Left lung (tissue), 10 donors: ENCODE data around the gene NR6A1. TPM values are rescaled to one million over a fixed set of nuclear protein-coding genes. Genes with fewer than 3 reads are reported as not detected.

Source experiments
- ATAC-seq: fragments of 200-7000 bp; cut with Tn5 transposase; one replicate; pipeline ENCODE4 v1.9.1; 2020; ENCODE audit warnings: moderate library complexity
- DNase-seq, 4 donors: peaks; one replicate each; pipeline ENCODE4 v3.0.0-alpha.2; 2013 to 2020
- H3K27ac ChIP-seq, 2 donors: fragments of 200-600 bp; sonication (generic) in 1 of 2; one replicate each; pipeline versions ENCODE4 v1.5.0 to v1.8.0; 2020 to 2021
- H3K27me3 ChIP-seq, 2 donors: fragments of 200-600 bp; sonication (generic) in 1 of 2; one replicate each; pipeline versions ENCODE4 v1.5.0 to v1.8.0; 2020 to 2021
- H3K36me3 ChIP-seq, 2 donors: fragments of 200-600 bp; sonication (generic) in 1 of 2; one replicate each; pipeline versions ENCODE4 v1.5.0 to v1.8.0; 2020 to 2021
- H3K4me1 ChIP-seq, 2 donors: fragments of 200-600 bp; one replicate each; pipeline ENCODE4 v1.8.0; 2021
- H3K4me3 ChIP-seq, 2 donors: fragments of 200-600 bp; sonication (generic) in 1 of 2; one replicate each; pipeline versions ENCODE4 v1.5.0 to v1.8.0; 2020 to 2021; ENCODE audit warnings: mild to moderate bottlenecking in 1 of 2
- H3K9me3 ChIP-seq, 2 donors: fragments of 200-600 bp; sonication (generic) in 1 of 2; one replicate each; pipeline versions ENCODE4 v1.5.0 to v1.8.0; 2020 to 2021
- intact Hi-C, 2 donors: fragments of 100-400 bp; cut with DNase I; formaldehyde crosslinking; loops; one replicate each; pipeline versions ENCODE4 v1.11.2 to v1.14.2; 2022
- polyA plus RNA-seq, 6 donors: library from polyadenylated mRNA; unstranded; fragments of 120-200 nt; gene quantifications; one replicate each; pipeline ENCODE4 v1.2.1, GENCODE V29; 2013; ENCODE audit not compliant: insufficient read length in 6 of 6
- total RNA-seq, 2 donors: library from RNA; stranded (reverse); fragmentation: NEBNext Ultra II Directional; extraction: Animal tissue kit (Norgen Biotek cat#: 25700); gene quantifications; one replicate each; pipeline ENCODE4 v1.2.1, GENCODE V29; 2021
- TF ChIP-seq, protein P1 (sequence below), 2 donors: fragments of 200-600 bp; sonication (generic) in 1 of 2; IDR thresholded peaks; one replicate each; pipeline versions ENCODE4 v1.5.0 to v1.8.0; 2021; ENCODE audit warnings: antibody characterized with exemption in 2 of 2
- donor health status: DM: no; HTN: yes; CAD: no.
- donor health status: DM: no; HTN: no; CAD: no.

The NR6A1 gene
- total and polyA plus RNA-seq, 8 donors = 1.2 to 4.1 (median 1.7) TPM

DNA sequence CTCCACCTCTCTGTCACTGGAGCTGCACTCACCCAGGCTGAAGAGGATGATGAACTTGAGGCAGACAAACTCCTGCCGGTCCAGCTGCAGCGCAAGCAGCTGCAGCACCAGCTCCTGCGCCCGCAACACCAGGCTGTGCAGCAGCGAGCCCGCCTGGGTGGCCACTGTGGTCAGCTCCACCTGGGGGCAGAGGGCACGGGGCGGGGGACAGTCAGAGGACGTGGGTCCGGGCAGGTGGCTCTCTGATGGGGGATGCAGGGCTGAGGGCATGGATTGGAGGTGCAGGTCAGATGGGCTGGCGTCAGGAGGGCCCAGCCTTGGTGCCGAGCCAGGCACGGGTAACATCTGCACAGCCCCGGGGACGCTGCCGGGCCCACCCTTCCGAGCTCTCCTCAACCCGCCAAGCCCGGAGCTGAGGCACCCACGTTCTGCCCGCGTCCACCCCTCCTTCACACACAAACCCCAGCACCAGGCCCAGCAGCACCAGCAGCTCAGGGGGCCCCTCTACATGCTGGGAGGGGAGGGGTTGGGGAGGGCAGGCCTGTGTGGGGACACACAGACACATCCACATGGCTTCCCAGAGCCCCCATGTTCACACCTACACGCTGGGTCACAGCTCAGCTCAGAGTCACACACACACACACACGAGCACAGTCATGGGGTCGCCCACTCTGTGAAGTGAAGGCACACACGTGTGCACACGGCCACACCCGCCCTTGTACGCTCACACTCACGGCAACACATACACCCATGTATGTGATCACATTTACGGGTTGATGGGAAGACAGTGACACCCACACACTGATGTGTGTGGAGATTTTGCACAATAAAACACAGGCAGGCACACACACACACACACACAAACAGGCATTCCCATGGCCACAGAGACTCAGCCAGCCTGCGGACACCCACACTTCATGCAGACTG lies 279.8 kb downstream of the NR6A1 start:
- Histone ChIP-seq H3K4me3 (no peak overlapping the region), H3K4me1 (no peaks in the 10 kb centered on the region), H3K27ac (no peak overlapping the region), H3K9me3 (no peaks in the 10 kb centered on the region), H3K36me3 (no peaks in the 10 kb centered on the region), H3K27me3 (peaks cover 13 to 68% of the 10 kb centered on the region in 2 donors)
- TF ChIP-seq, protein P1, sequence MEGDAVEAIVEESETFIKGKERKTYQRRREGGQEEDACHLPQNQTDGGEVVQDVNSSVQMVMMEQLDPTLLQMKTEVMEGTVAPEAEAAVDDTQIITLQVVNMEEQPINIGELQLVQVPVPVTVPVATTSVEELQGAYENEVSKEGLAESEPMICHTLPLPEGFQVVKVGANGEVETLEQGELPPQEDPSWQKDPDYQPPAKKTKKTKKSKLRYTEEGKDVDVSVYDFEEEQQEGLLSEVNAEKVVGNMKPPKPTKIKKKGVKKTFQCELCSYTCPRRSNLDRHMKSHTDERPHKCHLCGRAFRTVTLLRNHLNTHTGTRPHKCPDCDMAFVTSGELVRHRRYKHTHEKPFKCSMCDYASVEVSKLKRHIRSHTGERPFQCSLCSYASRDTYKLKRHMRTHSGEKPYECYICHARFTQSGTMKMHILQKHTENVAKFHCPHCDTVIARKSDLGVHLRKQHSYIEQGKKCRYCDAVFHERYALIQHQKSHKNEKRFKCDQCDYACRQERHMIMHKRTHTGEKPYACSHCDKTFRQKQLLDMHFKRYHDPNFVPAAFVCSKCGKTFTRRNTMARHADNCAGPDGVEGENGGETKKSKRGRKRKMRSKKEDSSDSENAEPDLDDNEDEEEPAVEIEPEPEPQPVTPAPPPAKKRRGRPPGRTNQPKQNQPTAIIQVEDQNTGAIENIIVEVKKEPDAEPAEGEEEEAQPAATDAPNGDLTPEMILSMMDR (IDR thresholded peaks at IDR 0.05) = no peak
- DNase-seq (no peak), ATAC-seq (no peak)
- intact Hi-C loops = no loop called here

DNA sequence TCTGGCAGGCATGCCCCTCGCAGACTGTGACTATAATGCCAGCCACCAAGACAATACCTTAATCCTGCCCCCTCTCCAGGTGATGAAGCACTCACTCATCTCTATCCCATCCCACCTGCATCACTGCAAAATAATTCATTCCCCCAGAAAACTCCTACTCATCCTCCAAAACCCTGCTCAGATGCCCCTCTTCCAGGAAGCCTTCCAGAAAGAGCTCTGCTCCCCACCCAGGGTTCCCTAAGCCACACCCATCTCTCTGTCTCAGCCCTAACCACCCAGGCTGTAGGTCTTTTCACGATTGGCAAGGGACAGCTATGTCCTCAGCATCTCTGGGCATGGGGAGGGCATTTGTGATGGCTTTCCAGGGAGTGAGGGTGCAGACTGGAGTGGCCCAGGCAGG lies 281.1 kb downstream of the NR6A1 start:
- ATAC-seq = no peak
- no peaks in the 10 kb centered on the region for H3K9me3 ChIP-seq
- H3K36me3 ChIP-seq = no peaks in the 10 kb centered on the region
- no peaks in the 10 kb centered on the region for H3K4me1 ChIP-seq
- no peak overlapping the region for H3K4me3 ChIP-seq
- TF ChIP-seq, protein P1 (IDR thresholded peaks at IDR 0.05) = no peak
- DNase-seq = no peak
- no peak overlapping the region for H3K27ac ChIP-seq
- intact Hi-C loops = no loop called here
- H3K27me3 ChIP-seq = peaks cover 15 to 74% of the 10 kb centered on the region in 2 donors

DNA sequence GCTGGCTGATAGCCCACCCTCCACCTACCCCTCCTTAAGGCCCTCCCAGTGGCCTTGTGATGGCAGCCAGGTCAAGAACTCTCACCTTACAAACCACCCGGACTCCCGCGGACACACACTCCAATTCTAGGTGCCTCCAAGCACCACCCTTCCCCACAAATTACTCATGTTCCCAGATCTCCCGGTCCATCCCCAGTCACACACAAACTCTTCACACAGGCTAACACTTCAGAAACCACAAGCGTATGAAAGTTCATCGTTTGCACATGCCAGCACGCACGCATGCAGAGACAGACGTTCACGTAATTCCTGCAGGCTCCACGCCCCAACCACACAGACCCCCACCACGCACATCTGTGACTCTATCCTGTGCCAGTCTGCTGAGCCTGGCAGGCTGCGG lies 281.9 kb downstream of the NR6A1 start:
- intact Hi-C loops = no loop called here
- Histone ChIP-seq H3K4me1 (no peaks in the 10 kb centered on the region), H3K27ac (no peak overlapping the region), H3K4me3 (no peak overlapping the region), H3K27me3 (peaks cover 15 to 74% of the 10 kb centered on the region in 2 donors), H3K36me3 (no peaks in the 10 kb centered on the region), H3K9me3 (no peaks in the 10 kb centered on the region)
- TF ChIP-seq, protein P1 (IDR thresholded peaks at IDR 0.05) = no peak
- ATAC-seq (no peak), DNase-seq (no peak)

DNA sequence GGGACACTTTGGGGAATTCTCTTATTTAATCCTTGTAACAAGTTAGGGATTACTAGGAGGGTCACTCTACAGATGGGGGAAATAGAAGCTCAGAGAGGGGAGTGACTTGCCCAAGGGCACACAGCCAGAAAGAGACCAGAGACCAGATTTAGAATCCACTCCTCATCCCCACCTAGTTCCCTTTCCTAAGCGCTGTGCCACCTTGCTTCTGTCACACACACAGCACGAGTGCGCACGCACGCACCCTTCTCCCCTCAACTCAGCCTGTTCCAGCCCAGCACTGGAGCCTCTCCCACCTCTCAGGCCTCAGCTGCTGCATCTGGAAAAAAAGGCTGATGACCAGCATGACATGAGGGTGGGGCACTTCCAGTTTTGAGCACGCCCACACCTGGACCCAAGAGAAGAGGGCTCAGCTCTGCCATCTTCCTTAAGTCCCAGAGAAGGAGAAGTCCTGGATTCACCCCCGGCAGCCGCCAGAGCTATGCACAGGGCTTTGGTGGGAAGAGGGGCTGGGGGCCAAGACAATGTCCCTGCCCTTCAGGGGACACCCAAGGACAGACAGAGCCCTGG lies 282.4 kb downstream of the NR6A1 start:
- intact Hi-C loops = no loop called here
- H3K9me3 ChIP-seq = no peaks in the 10 kb centered on the region
- TF ChIP-seq, protein P1 (IDR thresholded peaks at IDR 0.05) = no peak
- no peak overlapping the region for H3K27ac ChIP-seq
- no peaks in the 10 kb centered on the region for H3K4me1 ChIP-seq
- H3K36me3 ChIP-seq = no peaks in the 10 kb centered on the region
- DNase-seq (no peak), ATAC-seq (no peak)
- peaks cover 15 to 79% of the 10 kb centered on the region in 2 donors for H3K27me3 ChIP-seq
- H3K4me3 ChIP-seq = no peak overlapping the region
